GM19351 (cell line): Measurements from ENCODE around the gene CIAO2A.

Experiments used
- ATAC-seq: cut with Tn5 transposase; IDR thresholded peaks from one replicate; pipeline ENCODE4 v1.9.1; 2021; ENCODE audit warnings: mild to moderate bottlenecking, moderate library complexity; ENCODE audit not compliant: unreplicated experiment

CIAO2A gene

GRCh38 chr15:64045101-64045435 lies 48.6 kb downstream of the CIAO2A start:
- no peak for ATAC-seq

GRCh38 chr15:64044300-64045100 lies 49.1 kb downstream of the CIAO2A start:
- ATAC-seq: peak; percentile 76

- ATAC-seq: no peak
Measured at GRCh38 chr15:64038878-64039610, 54.6 kb downstream of the CIAO2A start.

GRCh38 chr15:64037966-64038365 lies 55.7 kb downstream of the CIAO2A start:
- ATAC-seq: no peak

GRCh38 chr15:64037116-64037515 lies 56.5 kb downstream of the CIAO2A start:
- no peak for ATAC-seq

- ATAC-seq: no peak
Measured at GRCh38 chr15:64035525-64035924, 58.1 kb downstream of the CIAO2A start.

- ATAC-seq: no peak
Measured at GRCh38 chr15:64034519-64034918, 59.1 kb downstream of the CIAO2A start.

GRCh38 chr15:64032329-64032728 lies 61.3 kb downstream of the CIAO2A start:
- ATAC-seq: no peak

- no peak for ATAC-seq
Measured at GRCh38 chr15:64030123-64030522, 63.5 kb downstream of the CIAO2A start.

GRCh38 chr15:64029633-64030032 lies 64.0 kb downstream of the CIAO2A start:
- ATAC-seq: no peak

- no peak for ATAC-seq
Measured at GRCh38 chr15:64029110-64029509, 64.5 kb downstream of the CIAO2A start.

- ATAC-seq: no peak
Measured at GRCh38 chr15:64026591-64026990, 67.0 kb downstream of the CIAO2A start.

GRCh38 chr15:64024172-64025050 lies 69.2 kb downstream of the CIAO2A start:
- no peak for ATAC-seq

GRCh38 chr15:64023220-64023619 lies 70.4 kb downstream of the CIAO2A start:
- ATAC-seq: no peak

- no peak for ATAC-seq
Measured at GRCh38 chr15:64022571-64022970, 71.1 kb downstream of the CIAO2A start.
